ENCODE data around the gene ANKRD65.
"Not testable (repeated sequence)": the region's sequence is repeated elsewhere in the genome, so short reads cannot be mapped to it uniquely, and the experiment has no call there.

Gene ANKRD65

GRCh38 chr1:1421147-1421906 is at the start of gene ANKRD65:
TSS of gene ANKRD65 (minus strand) at chr1:1421276. CDS start at chr1:1421005, 271 bp downstream.
- DNase-seq = no peak

DNA sequence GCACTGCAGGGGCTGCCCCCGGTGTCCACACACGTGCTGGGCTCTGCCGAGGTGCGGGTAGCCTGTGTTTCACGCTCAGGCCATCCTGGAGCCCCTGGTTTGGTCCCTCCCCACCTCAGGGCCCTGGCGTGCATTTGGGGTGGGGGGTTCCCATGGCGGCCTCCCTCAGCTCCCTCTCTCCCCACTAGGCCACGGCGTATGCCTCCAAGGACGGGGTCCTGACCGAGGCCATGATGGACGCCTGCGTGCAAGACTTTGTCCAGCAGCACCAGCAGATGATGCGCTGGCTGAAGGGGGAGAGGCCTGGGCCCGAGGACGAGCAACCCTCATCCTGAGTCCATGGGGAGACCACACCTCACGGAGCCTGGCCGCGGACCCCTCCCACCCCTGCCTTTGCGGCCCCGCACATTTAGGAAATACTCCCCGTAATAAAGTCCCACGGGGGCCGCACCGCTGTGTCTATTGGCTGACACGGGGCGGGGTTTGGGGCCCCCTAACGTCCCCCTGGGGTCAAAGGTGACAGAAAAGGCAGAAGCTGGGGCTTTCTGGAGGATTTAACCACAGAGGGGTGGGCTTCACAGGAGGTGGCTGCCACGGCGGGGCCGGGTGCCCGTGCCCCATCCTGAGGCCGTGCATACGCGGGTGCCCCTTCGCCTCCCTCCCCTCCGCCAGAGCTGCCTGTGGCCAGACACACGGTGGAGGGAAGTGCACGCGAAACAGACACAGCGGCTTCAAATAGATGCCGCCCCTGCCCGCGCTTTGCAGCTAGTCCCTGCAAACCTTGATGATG is 47.3 kb upstream of the ANKRD65 start:
- not testable (repeated sequence) for DNase-seq

GRCh38 chr1:1463312-1463711 is 42.2 kb upstream of the ANKRD65 start:
- DNase-seq = no peak

DNA sequence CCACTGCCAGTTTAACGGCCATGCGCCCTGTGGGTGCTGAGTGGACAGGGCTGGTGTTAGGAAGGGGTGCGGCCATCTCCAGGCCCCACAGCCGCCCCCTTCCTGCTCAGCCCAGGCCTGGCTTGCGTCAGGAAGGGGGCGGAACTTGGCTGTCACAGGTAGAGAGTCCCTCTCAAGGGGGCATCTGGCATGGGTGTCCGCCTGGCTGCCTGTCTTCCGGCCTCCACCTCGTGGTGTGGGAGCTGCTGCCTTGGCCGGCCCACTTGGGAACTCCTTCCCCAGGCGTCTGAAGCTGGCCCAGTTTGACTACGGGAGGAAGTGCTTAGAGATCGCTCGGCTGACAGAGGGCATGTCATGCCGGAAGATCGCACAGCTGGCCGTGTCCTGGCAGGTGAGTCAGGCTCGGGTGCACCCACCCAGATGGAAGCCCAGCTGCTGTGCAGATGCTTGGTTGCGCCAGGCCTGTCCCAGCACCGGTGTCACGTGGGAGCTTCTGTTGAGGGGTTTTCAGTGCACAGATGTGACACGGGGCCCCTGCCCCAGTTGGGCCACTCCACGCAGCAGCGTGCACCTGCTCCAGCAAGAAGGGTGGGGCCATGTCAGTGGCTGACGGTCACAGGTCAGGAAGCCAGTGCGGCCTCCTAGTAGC is 41.4 kb upstream of the ANKRD65 start:
- DNase-seq = no peak

- no peak for DNase-seq
These were observed 40.7 kb upstream of the ANKRD65 start for GRCh38 chr1:1461721-1462317.

GRCh38 chr1:1460540-1461130 is 39.6 kb upstream of the ANKRD65 start:
- no peak for DNase-seq

DNA sequence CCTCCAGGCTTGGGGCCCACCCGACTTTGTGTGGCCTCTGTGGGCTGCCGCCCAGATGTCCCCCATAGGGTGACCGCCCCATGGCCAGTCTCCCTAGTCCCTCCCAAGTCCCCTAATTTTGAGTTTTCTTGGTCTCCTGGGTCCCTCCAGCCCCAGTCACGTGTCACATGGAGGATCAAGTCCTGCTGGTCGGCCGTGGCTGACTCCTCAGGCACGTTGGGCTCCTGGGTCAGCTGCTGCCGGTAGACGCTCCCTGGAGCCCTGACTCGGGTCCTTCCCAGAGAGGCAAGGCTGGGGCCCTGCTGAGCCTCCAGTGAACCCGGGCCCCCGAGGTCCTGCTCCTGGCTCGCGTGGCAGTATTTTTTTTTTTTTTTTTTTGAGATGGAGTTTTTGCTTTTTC is 38.6 kb upstream of the ANKRD65 start:
- DNase-seq = not testable (repeated sequence)

DNA sequence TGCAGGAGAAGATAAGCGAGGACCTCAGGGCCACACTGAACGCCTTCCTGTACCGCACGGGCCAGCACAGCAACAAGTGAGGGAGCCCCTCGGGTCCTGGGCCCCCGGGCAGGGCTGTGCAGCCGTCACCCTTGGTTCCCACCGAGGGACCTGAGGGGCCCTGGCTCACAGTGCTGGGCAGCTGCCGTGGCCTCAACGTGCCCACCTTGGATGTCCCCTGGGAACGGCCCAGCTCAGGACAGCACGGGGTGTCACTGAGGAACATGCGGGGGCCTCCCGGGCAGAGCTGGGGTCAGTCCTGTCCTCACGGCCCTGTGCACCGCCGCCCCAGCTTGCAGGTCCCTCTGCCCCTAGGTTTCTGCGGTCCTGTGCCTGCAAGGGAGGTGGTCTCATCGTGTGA is 38.1 kb upstream of the ANKRD65 start:
- DNase-seq = not testable (repeated sequence)

DNA sequence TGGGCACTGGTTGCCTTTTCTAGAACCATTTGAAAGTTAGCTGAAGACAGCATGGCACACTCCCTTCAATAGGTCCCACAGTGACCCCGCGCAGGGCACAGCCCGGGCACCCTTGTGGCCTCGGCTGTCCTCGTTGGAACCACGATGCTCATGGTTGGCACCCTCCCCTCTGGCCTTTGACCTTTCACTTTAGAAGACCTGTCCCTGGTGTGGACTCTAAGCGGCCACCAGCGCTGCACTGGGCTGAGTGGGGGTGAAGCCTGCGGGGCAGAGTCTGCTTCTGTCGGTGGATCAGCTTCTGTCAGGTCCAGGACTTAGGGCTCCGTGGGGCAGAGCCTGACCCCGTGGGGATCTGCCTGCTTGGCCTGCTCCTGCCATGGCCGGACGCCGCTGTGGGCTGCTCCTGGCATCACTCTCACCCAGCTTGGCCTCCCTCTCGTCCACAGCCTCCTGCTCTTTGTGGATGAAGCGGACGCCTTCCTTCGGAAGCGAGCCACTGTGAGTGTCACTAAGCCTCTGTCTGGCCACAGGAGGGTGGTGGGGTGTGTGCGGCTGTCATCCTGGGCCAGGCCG is 35.7 kb upstream of the ANKRD65 start:
- DNase-seq = not testable (repeated sequence)

DNA sequence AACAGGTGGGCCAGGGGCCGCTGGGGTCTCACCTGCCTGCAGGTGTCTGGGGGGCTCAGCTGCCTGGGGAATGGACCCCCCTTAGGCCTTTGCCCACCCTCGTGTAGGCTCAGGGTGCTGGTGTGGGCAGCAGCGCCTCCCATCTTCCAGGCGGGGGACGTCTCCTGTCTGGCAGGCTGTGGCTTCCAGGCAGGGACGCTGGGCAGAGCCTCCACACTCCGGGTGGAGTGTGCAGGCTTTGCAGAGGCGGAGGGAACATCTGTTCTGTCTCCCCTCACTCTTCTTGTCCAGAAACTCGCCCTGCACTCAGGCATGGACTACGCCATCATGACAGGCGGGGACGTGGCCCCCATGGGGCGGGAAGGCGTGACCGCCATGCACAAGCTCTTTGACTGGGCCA is 34.9 kb upstream of the ANKRD65 start:
- DNase-seq = not testable (repeated sequence)

DNA sequence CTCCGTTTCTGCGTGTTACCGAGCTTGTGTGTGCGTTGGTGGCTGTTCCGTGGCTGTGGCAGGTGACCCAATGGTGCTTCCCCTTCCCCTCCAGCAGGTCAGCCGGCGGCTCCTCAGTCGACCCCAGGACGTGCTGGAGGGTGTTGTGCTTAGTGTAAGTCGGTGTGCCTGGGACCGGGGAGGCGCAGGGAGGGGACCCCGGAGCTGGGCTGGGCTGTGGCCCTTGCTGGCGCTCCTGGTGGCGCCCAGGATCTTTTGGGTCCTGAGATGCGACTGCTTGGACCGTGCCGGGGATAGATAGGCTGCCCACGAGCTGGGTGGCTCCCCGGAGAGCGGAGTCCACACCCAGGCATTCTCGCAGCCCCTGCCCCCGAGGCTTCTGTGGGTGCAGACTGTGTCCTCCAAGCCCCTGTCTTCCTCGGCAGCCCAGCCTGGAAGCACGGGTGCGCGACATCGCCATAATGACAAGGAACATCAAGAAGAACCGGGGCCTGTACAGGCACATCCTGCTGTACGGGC is 34.3 kb upstream of the ANKRD65 start:
- no peak for DNase-seq

DNA sequence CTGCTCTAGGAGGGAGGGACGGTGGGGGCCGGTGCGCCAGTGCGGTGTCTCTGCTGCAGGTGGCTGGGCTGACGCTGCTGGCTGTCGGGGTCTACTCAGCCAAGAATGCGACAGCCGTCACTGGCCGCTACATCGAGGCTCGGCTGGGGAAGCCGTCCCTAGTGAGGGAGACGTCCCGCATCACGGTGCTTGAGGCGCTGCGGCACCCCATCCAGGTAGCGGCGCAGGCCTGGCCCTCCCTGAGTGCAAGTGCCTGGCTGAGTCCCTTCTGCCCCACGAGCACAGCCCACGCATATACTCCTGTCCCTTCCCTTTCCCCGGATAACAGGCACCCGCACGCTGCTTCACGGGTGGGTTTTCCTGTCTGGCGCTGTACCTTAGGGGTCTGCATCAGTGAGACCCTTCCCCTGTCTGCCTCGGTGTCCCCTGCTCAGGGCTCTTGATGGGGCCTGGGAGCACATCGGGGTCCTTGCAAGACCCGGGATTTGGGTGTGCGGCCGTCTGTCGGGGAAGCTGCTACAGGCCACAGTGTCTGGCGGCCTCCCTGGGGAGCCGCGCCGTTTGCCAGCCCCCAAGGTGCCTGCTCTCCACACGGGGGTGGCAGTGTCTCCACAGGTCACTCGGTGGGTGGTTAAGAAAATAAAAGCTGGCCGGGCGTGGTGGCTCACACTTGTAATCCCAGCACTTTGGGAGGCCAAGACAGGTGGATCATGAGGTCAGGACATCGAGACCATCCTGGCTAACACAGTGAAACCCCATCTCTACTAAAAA is 33.4 kb upstream of the ANKRD65 start:
- DNase-seq = not testable (repeated sequence)

- DNase-seq = no peak
These were observed 31.8 kb upstream of the ANKRD65 start for GRCh38 chr1:1452882-1453281.

DNA sequence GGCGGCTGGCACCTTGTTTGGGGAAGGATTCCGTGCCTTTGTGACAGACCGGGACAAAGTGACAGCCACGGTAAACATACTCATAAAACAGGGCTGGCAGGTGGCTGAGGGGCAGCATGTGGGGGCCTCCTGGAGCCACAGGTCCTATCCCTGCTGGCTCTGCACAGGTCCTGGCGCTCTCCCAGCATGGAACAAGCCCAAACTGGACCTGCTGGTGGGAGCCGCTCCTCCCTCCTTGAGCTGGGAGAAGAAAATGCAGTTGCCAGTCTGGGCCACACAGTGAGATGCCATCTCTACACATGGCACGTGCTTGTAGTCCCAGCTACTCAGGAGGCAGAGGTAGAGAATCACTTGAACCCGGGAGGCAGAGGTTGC is 31.3 kb upstream of the ANKRD65 start:
- not testable (repeated sequence) for DNase-seq

GRCh38 chr1:1451696-1452364 is 30.8 kb upstream of the ANKRD65 start:
- DNase-seq = no peak

DNA sequence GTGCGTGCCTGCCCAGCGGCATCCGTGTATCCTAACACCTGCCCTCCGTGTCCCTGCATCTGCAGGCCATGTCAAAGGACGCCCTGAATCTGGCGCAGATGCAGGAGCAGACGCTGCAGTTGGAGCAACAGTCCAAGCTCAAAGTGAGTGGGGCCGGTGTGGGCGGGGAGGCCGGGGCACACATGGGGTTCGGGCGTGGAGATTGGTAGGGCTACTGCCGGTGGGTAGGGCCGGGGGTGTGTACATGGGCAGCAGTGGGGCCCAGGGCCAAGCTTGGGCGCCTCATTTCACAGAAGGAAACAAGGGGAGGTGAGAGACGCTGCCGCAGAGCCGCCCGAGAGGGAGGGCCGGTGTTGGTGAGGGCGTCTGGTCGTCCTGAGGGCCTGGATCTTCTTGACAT is 29.5 kb upstream of the ANKRD65 start:
- not testable (repeated sequence) for DNase-seq

DNA sequence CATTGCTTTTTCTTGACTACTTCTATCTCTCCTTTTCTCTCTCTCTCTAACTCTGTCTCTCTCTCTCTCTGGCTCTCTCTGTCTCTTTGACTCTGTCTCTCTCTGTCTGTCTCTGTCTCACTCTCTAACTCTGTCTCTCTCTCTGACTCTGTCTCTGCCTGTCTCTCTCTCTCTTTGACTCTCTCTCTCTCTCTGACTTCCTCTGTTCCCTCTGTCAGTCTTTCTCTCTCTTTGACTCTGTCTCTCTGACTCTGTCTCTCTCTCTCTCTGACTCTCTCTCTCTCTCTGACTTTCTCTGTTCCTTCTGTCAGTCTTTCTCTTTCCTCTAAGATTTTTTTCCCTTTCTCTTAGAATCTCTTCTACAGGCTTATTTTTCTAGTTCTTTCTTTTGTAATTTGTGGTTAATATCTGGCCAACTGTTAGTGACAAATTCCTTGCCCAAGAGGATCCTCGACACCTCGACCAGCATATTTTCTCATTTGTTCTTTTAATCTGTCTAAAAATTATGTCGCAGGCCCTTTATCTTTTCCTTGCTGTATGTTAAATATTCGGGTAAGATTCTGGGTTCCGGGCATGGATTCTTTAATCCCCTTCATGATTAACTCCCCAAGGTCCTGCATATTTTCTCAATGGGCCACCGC is 28.1 kb upstream of the ANKRD65 start, which contains the start of gene ATAD3C:
Gene ATAD3C, plus strand, starts transcription at position 591 of the 641 bp plus-strand sequence. CDS start 995 bp downstream, outside the sequence.
- DNase-seq = no peak

GRCh38 chr1:1446631-1447030 is 25.6 kb upstream of the ANKRD65 start:
- not testable (repeated sequence) for DNase-seq

DNA sequence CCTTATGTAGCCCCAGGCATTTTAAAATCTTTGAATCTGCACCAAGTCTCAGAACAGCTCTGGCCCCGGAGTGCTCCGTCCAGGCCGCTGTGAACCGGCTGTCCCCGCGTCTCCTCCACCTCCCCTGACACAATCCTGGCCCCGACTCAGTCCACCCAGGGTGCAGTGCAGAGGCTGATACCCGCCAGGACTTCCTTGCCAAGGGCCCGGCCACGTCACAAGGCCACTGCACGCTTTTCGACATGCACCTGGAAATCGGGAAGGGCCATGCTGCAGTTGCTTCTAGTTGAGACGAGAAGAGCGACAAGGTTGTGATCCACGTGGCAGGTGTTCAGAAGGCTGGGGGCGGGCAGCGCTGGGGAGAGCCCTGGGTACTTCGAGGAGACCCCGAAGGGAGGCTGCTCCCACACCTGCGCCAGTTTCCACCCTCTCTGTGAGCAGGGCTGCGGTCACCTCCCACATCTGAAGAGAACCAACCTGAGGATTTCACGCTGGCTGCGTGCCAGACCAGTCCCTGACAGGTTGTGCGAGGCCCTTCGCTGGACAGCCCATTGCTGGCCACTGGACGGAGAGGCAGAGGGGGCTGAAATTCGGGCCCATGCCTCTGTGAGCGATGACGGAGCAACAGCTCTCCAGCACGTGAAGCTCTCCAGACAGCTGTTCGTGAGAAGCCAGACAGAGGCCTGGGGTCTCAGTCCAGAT is 21.1 kb upstream of the ANKRD65 start:
- DNase-seq = no peak
